MM.1S (cell line): ENCODE results near the gene SLC12A7.

Experiments used
- CTCF ChIP-seq: fragments of 300-600 bp; sonication (generic); IDR thresholded peaks from 2 replicates; pipeline ENCODE4 v1.5.1; 2016; ENCODE audit warnings: antibody characterized with exemption, low read length, mixed read lengths
- EZH2 ChIP-seq: fragments of 300-600 bp; sonication (generic); optimal IDR thresholded peaks from 2 replicates; pipeline ENCODE3; 2017; ENCODE audit warnings: low read depth, mild to moderate bottlenecking, antibody characterized with exemption, low read length, mixed read lengths

DNA sequence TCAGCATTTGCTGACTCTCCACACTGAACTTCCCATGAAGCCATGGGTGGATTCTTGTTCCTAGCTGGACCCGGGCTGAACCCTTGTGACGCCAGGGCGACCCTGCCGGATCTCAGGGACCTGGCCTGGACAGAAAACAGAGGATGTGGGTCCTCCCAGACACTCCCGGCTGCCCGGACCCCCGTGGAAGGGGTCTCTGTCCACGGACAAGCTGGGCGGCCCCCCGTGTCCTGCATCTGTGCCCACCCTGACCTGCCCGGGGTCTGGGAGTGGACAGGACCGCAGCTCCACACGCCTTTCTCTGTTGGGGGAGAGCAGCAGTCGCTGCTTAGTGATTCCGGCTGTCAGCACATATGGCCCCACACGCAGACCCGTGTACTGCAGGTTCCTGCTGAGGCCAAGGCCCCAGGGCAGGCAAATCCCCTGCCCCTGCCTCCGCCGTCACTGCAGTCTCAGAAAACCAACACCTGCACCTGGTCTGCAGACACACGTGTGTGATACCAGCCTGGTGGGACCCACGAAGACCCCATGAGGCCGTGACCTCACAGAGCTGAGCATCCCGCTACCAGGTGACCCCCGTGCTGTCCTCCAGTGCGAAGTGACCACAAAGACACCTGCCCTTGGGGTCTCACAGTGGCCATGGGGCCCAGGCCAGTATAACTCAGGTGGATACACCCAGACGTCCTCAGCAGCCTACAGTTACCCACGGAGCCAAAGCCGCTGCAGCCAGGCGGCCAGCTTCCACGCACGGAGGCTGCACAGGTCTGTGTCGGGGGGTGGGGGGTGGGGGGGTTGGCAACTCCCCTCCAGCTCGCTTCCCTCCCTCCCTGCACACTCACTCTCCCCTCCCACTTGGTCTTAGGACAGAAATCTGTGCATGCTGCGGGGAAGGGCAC lies 52.6 kb downstream of the SLC12A7 start:
- TF ChIP-seq CTCF: no peak
- TF ChIP-seq EZH2: no peak
